Tibial artery (tissue), 4 donors: ENCODE results near the gene SLC4A8.

ENCODE experiments used
- DNase-seq, 2 donors: peaks; one replicate each; pipeline ENCODE4 v3.0.0-alpha.2; 2019
- H3K27ac ChIP-seq, 2 donors: fragments of 200-600 bp; sonication (generic) in 1 of 2; 1 replicate in 1 of 2; 2 replicates in 1 of 2; pipeline ENCODE4 v1.5.1; 2018 to 2019; ENCODE audit warnings: mild to moderate bottlenecking in 1 of 2
- H3K27me3 ChIP-seq, 2 donors: fragments of 200-600 bp; sonication (generic) in 1 of 2; one replicate each; pipeline versions ENCODE4 v1.5.1 to v1.6.0; 2016 to 2019
- H3K36me3 ChIP-seq, 3 donors: fragments of 200-600 bp; sonication (generic) in 2 of 3; one replicate each; pipeline ENCODE4 v1.5.1; 2016 to 2019; ENCODE audit warnings: mild to moderate bottlenecking in 2 of 3
- H3K4me1 ChIP-seq, 4 donors: fragments of 200-600 bp; sonication (generic) in 2 of 4; 1 replicate in 3 of 4; 2 replicates in 1 of 4; pipeline ENCODE4 v1.5.1; 2016 to 2019
- H3K4me3 ChIP-seq, 2 donors: fragments of 200-600 bp; sonication (generic) in 1 of 2; 1 replicate in 1 of 2; 2 replicates in 1 of 2; pipeline ENCODE4 v1.5.1; 2018 to 2019; ENCODE audit warnings: mild to moderate bottlenecking in 2 of 2
- H3K9me3 ChIP-seq, 3 donors: fragments of 200-600 bp; sonication (generic) in 1 of 3; one replicate each; pipeline ENCODE4 v1.5.1; 2016 to 2019
- intact Hi-C: fragments of 100-400 bp; cut with DNase I; formaldehyde crosslinking; loops from one replicate; pipeline ENCODE4 v1.15.0; 2023; ENCODE audit warnings: low total_unique reads
- TF ChIP-seq, protein P1 (sequence below), 2 experiments: fragments of 200-600 bp in 1 of 2; fragments of 450-650 bp in 1 of 2; IDR thresholded peaks; one replicate each; pipeline ENCODE4 v1.5.1; 2017 to 2019; ENCODE audit warnings: antibody characterized with exemption in 2 of 2, mild to moderate bottlenecking in 1 of 2, moderate library complexity in 1 of 2

SLC4A8 gene

DNA sequence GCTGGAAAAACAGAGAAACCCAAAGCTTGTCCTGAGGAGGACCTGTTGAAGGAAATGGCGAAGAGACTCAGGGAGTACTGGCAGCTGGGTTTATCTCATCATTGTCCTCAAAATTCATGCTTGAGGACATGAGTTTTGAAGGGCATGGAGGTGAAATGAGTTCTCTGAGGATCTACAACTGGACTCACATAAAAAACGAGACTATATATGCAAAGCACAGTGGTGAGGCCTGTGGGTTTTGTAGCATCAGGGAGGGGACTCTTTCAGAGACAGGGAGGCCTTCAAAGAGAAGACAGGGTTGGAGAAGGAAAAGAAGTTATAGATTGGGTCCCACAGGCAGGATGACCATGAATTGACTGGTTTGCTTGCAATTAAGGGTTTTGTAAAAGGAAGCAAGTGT, 95.1 kb downstream of the SLC4A8 start:
- intact Hi-C loops, result no loop called here
- TF ChIP-seq, protein P1, sequence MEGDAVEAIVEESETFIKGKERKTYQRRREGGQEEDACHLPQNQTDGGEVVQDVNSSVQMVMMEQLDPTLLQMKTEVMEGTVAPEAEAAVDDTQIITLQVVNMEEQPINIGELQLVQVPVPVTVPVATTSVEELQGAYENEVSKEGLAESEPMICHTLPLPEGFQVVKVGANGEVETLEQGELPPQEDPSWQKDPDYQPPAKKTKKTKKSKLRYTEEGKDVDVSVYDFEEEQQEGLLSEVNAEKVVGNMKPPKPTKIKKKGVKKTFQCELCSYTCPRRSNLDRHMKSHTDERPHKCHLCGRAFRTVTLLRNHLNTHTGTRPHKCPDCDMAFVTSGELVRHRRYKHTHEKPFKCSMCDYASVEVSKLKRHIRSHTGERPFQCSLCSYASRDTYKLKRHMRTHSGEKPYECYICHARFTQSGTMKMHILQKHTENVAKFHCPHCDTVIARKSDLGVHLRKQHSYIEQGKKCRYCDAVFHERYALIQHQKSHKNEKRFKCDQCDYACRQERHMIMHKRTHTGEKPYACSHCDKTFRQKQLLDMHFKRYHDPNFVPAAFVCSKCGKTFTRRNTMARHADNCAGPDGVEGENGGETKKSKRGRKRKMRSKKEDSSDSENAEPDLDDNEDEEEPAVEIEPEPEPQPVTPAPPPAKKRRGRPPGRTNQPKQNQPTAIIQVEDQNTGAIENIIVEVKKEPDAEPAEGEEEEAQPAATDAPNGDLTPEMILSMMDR (IDR thresholded peaks at IDR 0.05), result no peak
- no peak overlapping the region for H3K27ac ChIP-seq

DNA sequence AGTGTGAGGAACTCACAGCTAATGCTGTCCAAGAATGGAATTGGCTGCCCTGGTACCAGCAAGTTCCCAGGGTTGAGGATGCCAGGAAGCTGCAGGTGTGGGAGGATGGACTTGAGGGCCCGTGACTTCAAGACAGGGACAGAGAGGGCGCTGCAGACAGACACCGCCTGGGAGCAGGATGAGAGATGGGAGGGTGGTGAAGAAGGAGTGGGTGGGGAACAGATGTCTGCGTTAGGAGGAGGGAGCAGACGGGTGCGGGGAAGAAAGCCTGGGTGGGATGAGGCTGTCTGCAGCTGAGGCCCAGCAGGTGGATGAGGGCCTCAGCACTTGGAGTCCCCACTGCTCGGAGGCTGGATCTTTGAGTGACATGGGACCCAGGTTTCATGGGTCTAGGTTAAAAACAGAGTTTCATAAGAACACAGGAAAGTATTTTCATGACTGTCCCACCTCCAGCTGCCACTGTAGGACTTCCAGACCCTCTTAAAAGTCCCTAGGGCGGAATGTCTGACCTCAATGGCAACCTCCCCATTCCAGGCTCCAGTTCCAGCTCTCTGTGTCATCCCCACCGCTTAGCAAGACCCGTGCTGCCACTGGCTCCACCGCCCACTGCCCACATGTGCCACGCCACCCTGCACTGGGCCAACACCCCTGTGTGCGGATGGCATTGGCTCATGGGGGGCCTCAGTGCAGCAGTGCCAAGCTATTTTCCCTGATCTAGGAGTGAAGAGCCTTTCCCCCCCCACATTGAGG, 96.1 kb downstream of the SLC4A8 start:
- intact Hi-C loops, result no loop called here
- Histone ChIP-seq H3K27ac (no peak overlapping the region), H3K9me3 (no peaks in the 10 kb centered on the region), H3K27me3 (no peaks in the 10 kb centered on the region), H3K36me3 (no peaks in the 10 kb centered on the region), H3K4me1 (no peaks in the 10 kb centered on the region), H3K4me3 (no peak overlapping the region)
- TF ChIP-seq, protein P1 (IDR thresholded peaks at IDR 0.05), result no peak
- no peak for DNase-seq

More for the DNA sequence above, 95.1 kb downstream of the SLC4A8 start:
- Histone ChIP-seq H3K27me3 (no peaks in the 10 kb centered on the region), H3K4me1 (no peaks in the 10 kb centered on the region), H3K9me3 (no peaks in the 10 kb centered on the region), H3K36me3 (no peaks in the 10 kb centered on the region), H3K4me3 (no peak overlapping the region)
- DNase-seq, result no peak

DNA sequence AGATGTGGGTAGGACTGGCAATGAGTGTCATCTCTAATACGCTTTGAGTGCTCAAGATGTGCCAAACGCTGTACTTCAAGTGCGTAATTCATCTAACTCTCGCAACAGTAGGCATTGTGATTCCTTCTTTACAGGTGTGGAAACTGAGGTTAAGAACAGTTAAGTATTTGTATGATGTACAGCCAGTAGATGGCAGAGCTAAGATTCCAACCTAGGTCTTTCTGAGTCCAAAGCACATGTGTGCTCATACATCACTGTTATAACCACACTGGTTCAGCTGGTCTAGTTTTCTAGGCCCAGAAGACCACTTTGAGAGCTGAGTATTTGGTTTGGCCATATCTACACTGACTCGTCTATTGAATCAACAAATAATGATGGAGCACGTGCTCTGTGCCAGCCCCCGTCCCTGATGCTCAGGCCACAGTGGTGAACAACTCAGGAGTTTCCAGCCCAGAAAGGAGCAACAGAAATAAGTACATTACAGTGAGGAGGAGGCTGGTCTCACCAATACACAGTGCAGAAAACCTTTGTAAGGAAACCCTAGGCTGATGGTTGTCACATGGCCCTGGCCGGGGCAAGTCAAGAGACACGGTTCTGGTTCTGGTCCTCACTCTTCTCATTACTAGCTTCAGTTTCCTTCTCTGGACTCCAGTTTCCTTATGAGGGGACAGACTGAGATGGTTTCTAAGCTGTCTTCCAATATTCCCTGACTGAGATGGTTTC, 97.1 kb downstream of the SLC4A8 start:
- no peak overlapping the region for H3K27ac ChIP-seq
- intact Hi-C loops, result no loop called here
- TF ChIP-seq, protein P1 (IDR thresholded peaks at IDR 0.05), result no peak
- H3K4me1 ChIP-seq, result no peaks in the 10 kb centered on the region
- H3K27me3 ChIP-seq, result no peaks in the 10 kb centered on the region
- DNase-seq, result no peak
- H3K4me3 ChIP-seq, result no peak overlapping the region
- H3K9me3 ChIP-seq, result no peaks in the 10 kb centered on the region
- no peaks in the 10 kb centered on the region for H3K36me3 ChIP-seq

DNA sequence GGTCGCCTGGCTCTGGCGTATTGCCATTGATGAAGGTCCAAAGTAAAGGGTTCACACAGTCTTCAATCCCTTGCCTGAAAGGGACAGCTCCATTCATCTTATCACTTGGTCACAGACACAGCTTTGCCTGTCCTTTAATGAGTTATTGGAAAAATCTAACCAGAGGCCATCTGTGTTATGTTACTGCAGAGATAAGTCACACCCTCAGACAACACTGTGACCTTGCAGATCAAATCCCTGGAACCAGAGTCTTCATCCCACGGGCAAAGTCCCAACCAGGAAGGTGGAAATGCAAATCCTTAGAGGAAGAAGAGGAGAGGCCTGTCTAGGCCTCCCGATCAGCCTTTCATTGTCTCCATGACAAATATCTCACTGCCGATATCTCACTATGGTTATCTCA, 98.1 kb downstream of the SLC4A8 start:
- Histone ChIP-seq H3K27ac (no peak overlapping the region), H3K27me3 (no peaks in the 10 kb centered on the region), H3K36me3 (no peaks in the 10 kb centered on the region), H3K4me3 (no peak overlapping the region), H3K4me1 (no peaks in the 10 kb centered on the region), H3K9me3 (no peaks in the 10 kb centered on the region)
- TF ChIP-seq, protein P1 (IDR thresholded peaks at IDR 0.05), result no peak
- intact Hi-C loops, result no loop called here
- no peak for DNase-seq

DNA sequence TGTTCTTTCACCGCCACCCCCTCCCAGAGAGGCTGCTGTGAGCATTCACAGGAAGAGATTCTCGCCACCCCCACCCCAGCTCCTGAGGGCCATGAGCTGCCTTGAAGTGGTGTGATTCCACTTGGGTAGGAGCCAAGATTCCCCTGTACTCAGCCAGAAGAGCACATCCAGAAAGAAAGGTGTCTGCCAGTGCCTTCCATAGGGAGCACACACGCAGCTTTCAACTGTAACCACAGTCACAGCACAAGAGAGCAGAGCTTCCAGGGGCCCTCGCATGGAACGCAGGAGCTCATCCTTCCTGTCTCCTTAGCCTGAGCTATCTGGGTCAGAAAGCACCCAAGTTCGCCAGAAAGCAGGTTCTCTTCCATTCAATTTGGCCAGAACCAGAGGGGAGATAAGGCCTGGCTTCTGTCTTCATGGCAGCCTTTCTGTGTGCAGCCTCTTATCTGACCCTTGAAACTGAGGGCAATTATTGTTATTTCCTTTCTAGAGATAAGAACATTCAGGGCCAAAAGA, 99.8 kb downstream of the SLC4A8 start:
- H3K27me3 ChIP-seq, result peaks cover 0 to 2% of the 10 kb centered on the region in 2 donors
- TF ChIP-seq, protein P1 (IDR thresholded peaks at IDR 0.05), result no peak
- H3K36me3 ChIP-seq, result no peaks in the 10 kb centered on the region
- H3K9me3 ChIP-seq, result no peaks in the 10 kb centered on the region
- no peaks in the 10 kb centered on the region for H3K4me1 ChIP-seq
- no peak overlapping the region for H3K4me3 ChIP-seq
- intact Hi-C loops, result no loop called here
- no peak overlapping the region for H3K27ac ChIP-seq
- DNase-seq, result no peak
